22Rv1 (cell line): ENCODE measurements around the gene CYS1.
A peak's percentile ranks its signal among the peaks of the same experiment; 100 is the strongest.

ENCODE experiments used
- H3K27ac ChIP-seq: fragments of 450-650 bp; 2 replicates; pipeline ENCODE4 v1.5.1; 2017
- CTCF ChIP-seq: fragments of 450-650 bp; IDR thresholded peaks from 2 replicates; pipeline ENCODE4 v1.5.1; 2017; ENCODE audit warnings: mild to moderate bottlenecking
- ZFX ChIP-seq: fragments of 450-650 bp; IDR thresholded peaks from 2 replicates; pipeline ENCODE4 v1.6.1; 2017; ENCODE audit warnings: antibody characterized with exemption, borderline replicate concordance

The CYS1 gene

GRCh38 chr2:10036095-10036884 lies 43.9 kb downstream of the CYS1 start:
- TF ChIP-seq ZFX: no peak
- peak; percentile 46 for TF ChIP-seq CTCF
- H3K27ac ChIP-seq: no peak overlapping the region

GRCh38 chr2:10035633-10036032 lies 44.6 kb downstream of the CYS1 start:
- no peak overlapping the region for H3K27ac ChIP-seq
- TF ChIP-seq CTCF: no peak
- TF ChIP-seq ZFX: no peak

GRCh38 chr2:10035053-10035422 lies 45.2 kb downstream of the CYS1 start:
- TF ChIP-seq CTCF: no peak
- TF ChIP-seq ZFX: no peak
- H3K27ac ChIP-seq: no peak overlapping the region

GRCh38 chr2:10034333-10035052 lies 45.7 kb downstream of the CYS1 start:
- no peak overlapping the region for H3K27ac ChIP-seq
- TF ChIP-seq ZFX (no peak), CTCF (no peak)

- no peak for TF ChIP-seq CTCF
- TF ChIP-seq ZFX: no peak
- H3K27ac ChIP-seq: no peak overlapping the region
Observed at GRCh38 chr2:10033251-10034006, 46.8 kb downstream of the CYS1 start.

GRCh38 chr2:10032746-10033105 lies 47.5 kb downstream of the CYS1 start:
- no peak overlapping the region for H3K27ac ChIP-seq
- TF ChIP-seq ZFX: no peak
- TF ChIP-seq CTCF: no peak
